CD4-positive, alpha-beta T cell treated with Interleukin-6 for 4 hours (primary cell): ENCODE data around the gene SLC49A3.
"Not testable (repeated sequence)": the region's sequence is repeated elsewhere in the genome, so short reads cannot be mapped to it uniquely, and the experiment has no call there.

Source experiments
- DNase-seq: peaks from one replicate; pipeline ENCODE4 v3.0.0-alpha.2; 2020; ENCODE audit warnings: mixed read lengths

SLC49A3 gene

DNA sequence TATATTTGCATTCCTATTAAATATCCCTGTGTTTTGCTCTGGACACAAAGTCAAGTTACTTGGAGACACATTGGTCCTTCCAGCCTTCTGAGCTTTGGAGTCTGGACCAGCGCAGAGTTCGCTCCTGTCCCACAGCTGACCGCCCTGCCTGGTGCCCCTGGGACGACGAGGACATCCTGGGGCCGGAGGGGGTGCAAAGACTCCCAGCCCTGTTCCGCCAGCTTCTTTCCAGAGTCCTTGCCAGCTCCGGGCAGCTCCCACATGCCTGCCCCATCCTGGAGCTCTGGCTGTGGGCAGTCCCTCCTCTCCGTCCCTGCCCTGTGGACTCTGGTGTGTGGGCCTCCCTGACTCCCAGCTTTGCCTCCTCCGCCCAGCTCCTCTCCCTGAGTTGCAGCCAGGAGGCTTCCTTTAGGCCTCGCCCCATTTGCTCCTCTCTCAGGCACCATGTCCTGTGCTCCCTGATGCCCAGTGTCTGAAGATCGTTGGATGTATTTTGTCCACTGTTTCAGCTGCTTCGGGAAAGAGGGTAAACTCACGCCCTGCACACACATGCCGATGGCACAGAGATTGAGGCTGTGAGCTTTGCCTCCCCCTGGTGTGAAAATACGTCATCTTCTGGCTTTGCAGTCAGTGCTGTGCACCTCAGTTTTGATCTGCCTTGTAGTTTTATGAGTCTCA, 11.8 kb upstream of the SLC49A3 start:
- no peak for DNase-seq

DNA sequence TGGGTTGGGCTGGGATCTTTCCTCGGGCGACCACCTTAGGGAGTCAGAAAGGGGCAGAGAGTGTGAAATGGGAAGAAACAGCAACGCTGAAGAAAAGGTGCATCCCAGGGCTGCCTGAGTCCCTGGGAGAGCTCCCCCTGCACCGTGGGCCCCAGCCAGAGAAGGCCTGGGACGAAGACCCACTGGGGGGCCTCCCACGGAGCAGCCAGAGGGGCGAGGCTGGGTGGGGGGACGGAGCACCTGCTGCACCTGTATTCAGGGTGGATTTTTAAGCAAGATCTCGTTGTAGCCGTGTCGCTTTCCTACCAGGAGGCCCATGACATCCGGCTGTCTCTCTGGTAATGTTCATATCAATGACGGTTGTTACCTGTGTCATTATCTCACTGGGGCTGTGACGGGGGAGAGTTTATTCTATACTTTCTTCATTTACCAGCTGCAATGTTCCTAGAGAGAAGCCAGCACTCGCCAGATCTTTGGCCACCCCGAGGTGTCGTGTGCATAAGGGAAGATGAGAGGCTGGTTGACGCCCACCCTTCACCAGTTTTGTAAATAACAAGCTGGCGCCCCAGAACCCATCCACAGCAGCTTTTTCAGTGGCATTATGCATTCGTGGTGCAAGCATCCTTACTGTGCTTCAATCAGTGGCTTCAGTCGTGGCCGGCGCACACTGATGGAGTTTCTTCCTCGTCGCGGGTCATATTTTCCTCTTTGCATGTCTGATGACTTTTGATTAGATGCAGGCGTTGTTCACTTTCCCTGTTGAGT, 11.0 kb upstream of the SLC49A3 start:
- no peak for DNase-seq

DNA sequence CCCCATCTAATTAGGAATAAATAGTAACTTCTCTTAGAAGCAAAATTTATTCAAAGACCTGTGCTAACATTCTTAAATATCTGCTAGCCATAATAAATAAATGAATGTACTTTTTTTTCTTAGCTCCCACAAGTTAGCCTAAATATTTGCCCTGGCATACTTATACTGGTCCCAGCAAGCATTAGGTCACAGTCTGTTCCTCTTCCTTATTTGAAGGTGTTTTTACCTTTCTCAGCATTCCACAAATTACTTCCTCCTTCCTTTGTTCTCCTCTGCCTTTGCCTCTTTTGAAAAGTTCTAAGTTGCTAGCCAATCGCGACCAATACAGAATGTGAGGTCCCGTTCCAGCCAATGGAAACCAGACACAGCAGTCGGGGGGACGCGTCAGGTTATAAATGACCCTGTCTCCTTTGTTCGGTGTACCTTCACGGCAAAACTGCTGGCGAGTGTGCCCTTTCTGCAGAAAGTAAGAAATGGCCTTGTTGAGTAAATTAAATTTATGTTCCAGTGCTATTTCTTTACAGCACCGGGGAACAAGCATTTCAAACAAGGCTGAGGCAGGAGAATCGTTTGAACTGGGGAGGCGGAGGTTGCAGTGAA, 5.5 kb upstream of the SLC49A3 start:
- not testable (repeated sequence) for DNase-seq

DNA sequence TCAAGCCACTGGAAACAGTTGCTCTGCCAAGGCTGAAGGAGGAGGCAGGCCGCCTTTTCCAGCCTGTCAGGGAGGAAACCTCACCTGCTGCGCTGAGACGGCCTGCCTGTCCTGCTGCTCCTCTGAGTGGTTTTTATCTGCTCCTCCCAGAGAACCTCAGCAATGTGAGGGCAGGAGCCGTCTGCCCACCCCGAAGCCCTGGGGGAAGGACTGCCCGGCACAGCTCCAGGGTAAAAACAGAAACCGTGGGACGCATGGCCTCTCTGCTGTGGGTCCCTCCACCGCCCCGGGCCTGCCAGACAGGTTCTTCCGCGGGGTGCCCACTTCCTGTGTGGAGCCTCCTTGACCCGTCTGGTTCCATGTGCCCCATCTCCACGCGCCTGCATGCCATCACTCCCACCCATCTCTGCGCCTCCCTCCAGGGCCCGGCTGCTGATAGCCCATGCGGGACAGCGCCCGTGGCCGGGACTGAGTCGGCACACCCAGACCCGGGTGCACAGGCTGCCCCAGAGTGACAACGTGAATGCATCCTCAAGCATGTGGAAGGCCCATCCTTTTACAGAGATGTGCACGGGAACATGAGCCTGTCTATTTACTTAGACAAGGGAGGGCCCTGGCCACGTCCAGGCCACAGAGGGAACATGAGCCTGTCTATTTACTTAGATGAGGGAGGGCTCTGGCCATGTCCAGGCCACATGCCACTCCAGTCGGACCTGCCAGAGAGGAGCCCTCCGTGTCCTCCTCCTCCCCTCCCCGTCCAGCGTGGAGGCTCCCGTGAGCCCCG, 4.0 kb upstream of the SLC49A3 start:
- DNase-seq = no peak

DNA sequence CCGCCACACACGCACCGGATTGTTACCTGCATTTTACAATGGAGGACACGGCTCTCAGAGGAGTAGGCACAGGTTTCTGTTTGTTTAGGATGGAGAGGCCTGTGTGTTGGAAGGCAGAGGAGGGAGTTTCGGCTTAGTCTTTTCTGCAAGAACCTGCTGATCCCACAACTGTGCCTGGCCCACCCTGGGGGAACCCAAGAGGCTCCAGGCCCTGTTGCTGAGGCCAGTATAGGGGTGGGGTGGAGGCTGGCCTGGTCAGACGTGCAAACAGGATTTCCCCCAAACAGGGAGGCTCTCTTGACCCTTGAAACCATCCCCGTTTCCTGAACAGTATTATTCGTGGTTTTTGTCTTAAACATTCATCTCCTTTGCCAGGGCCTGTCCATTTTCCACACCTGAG, 772 bp upstream of the SLC49A3 start:
- no peak for DNase-seq

DNA sequence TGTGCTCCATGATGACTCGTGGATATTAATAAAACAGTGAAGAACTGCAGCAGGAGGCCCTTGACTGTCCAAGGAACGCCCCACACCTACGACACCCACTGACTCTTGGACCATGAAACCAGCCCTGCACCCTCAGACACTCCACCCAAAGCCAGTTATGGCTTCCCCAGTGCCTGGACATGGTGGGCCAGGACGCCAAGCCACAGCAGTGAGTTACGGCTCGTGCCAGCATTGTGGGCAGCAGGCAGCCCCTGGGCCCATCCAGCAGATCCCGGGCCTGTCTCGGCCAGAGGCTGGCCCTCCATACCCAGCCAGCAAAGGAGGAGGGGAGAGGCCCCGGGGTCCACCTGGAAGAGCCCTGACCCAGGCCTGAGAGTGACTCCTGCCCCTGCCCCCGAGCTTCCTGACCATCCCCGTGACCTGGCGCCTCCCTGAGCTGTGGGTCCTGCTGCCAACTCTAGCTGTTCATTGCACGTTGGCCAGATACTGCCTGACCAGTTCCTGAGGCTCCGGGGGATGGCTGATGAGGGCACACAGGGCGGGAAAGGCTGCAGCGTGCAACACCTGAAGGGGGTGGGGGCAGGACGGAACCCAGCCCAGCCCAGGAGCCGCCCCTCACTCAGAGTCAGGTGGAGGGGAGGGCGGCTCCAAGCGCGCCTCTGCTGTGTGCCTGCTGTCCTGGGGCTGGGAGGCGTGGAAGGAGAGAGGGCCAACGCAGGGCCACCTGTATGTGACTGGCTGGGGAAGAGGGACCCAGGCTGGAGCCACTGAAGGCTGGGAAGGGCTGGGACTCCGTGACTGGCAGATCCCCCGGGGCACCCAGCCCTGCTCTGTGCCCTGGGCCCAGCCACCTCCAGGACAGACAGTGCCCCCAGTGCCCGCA, 739 bp downstream of the SLC49A3 start:
- no peak for DNase-seq

DNA sequence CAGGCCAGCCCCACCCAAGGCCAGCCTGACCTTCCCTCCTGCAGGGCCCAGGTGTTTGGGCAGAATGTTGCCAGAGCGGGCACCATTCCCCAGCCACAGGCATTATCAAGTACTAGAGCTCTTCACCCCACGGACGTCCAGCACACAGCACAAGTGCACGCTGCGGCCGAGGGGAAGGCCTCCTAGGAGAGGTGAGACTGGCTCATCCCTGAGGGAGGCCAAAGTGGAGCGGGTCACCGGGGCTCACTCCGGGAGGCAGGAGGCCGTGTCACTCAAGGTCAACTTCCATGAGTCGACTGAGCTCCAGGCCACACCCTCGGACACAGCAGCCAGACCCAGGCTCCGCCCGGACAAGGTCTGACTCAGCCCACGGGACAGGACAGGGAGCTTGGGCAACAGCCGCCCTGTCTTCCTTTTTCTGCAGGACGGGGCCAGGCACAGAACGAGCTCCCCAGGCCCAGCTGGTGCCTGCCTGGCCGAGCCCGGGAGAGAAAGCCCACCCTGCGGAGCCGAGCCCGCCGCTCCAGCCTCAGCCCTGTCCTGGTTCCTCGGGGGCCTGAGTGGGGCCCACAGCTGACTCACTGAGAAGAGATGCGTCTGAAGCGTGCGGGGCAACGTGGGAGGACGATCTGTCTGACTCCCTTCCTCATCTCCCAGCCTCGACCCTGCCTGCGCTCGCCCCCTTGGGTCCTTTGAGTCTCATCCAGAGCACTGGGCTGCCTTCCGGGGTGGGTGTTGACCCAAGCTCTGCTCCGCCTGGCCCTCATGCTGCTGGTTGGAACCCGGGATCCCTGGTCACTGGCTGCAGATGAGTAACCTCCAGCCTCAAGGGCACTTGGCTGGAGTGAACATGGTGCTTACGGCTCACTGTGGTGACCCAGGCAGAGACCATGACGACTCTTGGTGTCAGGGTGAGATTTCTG, 1.6 kb downstream of the SLC49A3 start:
- no peak for DNase-seq

DNA sequence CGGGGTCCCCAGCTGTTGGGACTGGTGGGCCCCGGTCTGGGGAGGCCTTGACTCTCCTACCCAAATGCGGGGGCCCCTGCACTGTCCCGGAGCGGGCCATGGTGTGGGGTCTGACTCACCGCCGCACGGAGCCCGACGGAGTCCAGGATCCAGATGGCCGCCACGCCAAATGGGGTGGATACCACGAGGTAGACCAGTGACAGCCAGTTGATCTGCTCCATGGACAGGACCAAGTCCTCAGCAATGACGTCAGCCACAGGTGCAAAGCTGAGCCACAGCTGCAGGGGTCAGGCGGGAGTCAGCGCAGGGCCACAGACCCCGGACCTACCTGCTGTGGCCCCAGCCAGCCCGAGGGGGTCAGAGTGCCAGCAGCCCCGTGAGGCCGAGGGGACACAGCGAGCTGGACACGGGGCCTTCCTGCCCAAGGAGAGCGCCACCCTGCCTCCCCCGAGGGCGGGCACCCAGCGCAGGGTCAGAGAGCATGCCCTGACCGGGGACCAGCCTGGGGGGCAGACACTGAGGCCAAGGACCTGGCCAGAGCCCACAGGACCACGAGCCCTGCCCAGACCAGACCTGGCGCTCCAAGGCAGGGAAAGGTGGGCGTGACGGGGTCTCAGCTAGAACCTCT, 2.4 kb downstream of the SLC49A3 start:
- DNase-seq = no peak

DNA sequence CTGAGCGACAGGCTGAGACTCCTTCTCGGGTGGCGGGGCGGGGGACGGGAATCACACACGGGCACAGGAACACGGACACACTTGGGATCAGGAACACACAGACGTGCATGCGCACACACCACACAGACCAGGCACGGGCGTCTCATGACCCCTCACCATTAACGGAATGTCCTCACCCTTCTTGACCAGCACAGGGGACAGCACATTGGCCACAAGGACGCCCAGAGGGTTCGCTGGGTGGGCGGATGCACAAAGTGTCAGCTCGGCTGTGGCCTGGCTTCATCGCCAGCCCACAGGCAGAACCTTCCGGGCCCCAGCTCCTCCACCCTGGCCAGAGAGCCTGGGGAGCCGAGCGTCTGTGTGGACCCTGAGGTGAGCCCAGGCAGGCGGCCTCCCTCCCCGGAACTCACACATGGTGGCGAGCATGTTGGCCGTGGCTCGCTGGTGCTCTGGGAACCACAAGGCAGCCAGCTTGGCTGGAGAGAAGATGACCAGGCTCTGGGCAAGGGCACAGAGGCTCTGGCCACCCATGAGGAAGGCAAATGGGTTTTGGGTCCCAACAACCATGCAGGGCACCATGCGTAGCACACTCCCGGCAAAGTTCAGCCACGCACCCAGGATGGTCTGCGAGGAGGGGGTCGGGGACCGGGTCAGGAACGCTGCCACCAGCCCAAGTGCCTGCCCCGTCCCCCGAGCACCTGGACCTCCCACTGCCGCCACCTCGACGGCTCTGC, 3.1 kb downstream of the SLC49A3 start:
- DNase-seq = no peak

DNA sequence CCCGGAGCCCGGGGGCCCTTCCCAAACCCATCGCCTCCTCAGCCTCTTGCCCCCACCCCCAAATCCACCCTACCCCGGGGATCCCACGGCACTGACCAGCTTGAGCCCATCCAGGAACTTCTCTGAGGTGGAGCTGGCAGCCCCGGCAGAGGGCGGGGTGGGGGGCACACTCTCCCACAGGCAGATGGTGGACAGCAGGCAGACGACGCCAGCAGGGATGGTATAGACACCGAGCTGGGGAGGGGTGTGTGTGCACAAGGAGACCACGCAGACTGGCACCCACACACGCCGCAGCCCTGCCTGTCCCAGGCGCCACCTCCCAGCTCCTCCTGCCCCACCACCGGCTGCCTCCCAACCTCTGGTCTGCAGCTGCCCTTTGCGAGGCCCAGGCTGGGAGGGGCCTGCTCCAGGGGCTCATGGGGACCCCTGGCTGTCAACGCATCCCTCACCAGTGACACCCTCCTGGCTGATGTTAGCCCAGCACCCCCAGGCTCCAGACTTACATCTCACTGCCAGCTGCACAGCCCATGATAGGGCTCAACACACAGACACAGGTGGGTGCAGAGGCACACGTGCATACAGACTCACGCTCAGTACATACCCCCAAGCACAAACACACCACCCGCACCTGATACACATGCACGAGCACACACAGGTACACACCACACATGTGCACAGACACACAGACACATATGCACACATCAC, 4.2 kb downstream of the SLC49A3 start:
- no peak for DNase-seq

DNA sequence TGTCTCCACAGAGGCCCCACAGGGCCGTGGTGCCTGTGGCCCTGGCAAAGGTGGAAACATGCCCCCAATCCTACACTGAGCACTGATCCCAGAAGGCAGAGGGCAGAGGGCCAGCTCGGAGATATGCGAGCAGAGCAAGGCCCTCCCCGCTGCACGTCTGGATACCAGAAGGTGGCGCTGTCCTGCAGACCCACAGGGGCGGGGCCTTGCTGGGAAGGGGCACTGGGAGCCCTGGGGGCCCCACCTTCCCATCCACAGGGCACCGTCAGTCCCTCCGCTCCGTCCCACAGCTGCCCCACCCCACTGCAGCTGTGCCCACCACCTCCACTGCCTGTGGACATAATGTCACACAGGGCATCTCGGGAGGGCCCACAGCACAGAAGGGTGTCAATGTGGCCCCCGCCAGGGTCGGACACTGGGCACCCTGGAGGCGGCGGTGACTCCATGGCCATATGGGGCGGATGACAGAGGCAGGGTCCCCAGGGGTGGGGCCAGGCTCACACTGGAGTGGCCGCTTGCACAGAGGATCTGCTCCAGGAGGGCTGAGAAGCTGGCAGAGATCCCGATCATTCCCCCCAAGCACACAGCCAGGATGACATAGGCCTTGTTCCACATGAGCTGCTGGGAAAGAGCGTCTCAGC, 4.8 kb downstream of the SLC49A3 start:
- peak; percentile 38 for DNase-seq

DNA sequence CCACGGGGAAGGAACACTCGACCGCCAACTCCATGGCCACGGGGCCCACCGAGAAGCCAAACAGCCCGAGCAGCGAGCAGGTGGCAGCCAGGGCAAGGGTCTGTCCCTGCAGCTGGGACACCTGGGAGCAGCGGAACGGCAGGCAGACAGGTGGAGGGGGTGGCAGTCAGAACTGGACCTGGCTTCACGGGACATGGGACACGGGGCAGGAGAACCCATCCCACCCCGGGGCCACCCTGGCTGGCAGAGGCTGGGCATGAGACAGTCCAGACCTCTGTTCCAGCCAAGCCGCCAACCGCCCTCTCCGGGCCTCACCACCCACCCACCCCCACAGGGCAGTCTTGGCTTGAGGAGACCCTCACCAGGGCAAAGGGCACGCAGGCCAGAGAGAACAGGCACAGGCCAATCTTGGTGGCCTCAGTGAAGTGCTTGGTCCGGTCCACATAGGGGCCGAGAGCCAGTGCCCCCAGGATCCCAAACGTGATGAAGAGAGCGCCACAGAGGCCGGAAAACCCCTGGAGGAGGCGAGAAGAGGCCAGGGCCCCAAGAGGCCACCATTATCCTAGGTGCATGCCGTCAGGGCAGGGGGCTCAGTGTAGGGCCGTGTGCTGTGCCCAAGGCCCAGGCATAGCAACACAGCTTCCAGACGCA, 5.6 kb downstream of the SLC49A3 start:
- no peak for DNase-seq

DNA sequence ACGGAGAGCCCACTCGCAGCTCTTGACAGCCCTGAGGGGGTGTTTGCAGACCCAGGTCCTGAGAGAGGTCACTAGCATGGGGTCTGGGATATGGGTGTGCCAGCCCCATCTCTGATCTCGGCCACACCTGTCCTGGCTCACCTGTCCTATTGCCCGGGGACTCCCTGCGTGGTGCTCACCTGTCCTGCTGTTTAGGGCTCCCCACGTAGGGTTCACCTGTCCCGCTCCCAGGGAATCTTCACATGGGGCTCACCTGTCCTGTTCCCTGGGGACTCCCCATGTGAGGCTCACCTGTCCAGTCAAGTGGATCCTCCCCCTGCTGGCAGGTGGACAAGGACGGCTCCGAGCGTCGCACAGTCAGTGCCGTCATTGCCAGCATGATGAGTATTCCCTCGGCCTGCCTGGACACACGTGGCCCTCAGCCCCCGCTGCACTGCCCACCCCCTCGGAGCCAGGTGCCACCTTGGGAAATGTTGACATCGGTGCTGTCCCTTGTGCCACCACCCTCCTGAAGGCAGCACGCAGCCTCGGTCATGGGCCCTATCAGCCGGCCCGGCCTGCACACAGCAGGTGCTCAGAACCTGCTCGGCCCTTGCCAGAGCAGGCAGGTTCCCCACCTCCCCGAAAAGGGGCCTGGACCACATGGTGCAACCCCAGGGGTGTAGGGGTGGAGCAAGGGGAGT, 6.3 kb downstream of the SLC49A3 start:
- no peak for DNase-seq

DNA sequence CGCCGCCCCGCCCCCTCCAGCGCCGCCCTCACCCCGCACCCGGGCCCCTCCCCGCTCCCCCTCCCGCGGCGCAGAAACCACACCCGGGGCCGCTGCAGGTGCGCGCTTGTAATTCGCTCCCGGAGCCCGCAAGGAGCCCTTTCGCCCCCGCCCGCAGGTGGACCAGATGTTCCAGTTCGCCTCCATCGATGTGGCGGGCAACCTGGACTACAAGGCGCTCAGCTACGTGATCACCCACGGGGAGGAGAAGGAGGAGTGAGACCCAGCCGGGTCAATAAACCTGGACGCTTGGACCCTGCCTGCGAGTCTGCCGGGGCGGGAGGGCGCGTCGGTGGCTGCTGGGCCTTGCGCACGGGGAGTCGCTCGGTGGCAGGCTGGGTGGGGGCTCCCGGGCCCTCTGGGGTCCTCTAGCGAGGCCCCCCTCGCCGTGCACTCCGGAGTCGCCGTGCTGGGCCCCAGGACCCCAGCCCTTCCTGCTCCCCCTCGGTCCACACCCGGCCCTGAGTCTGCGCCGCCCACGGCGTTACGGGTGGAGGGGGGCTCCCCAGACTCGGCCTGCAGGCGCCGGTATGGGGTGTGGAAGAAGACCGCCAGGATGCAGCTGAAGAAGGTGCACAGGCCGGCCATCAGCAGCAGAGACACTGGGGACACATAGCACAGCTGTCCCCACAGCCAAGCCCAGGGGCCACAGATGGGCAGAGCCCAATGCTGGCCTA, 7.1 kb downstream of the SLC49A3 start:
- DNase-seq = peak; percentile 58

DNA sequence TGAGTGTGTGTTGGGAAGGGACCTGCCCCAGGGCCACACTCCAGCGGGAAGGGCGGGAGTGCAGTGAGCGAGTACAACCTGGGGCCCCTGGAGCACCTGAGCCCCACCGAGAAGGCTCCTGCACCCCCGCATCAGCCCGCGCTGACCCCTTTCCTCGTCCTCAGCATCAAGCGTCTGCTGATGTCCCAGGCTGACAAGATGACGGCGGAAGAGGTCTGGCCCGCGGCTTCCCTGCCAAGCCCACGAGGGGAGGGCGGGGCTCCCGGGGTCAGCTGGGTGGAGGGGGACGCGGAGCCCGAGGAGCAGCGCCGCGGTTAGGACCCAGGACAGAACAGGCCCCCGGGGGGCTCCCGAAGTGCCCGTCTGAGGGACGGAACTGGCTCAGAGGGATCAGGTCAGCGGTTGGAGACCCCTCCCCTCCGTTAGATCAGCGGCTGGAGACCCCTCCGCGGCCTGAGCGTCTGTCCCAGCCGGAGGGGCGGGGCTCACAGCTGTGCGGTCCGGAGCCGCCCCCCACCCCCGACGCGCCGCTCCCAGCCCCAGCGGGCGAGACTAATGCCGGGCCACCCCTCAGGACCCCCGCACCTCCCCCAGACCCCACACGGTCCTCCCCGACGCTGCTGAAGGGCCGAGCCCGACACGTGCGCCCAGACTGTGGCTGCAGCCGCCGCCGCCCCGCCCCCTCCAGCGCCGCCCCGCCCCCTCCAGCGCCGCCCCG, 7.9 kb downstream of the SLC49A3 start:
- peak; percentile 74 for DNase-seq

DNA sequence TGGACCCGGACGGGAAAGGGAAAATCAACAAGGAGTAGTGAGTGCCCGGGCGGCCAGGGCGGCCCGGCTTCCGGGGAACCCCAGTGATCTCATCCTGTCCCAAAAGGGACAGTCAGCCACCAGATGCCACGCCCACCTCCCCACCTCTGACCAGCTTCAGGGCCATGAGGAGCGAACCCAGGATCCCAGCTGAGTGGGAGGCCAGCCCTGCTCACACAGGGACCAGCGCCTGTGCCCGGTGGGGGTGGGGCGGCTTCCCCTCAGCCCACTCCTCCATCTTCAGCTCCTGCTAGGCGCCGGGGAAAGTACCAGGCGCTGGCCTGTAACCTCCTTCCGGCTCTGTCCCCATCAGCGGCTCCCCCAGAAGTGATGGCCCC, 8.4 kb downstream of the SLC49A3 start:
- DNase-seq = no peak
